ENCODE measurements around the gene TMEM82. TPM values are rescaled to one million over a fixed set of nuclear protein-coding genes. Genes with fewer than 3 reads are reported as not detected.
"Not testable (repeated sequence)": the region's sequence is repeated elsewhere in the genome, so short reads cannot be mapped to it uniquely, and the experiment has no call there.

The TMEM82 gene
- not detected for polyA plus RNA-seq

DNA sequence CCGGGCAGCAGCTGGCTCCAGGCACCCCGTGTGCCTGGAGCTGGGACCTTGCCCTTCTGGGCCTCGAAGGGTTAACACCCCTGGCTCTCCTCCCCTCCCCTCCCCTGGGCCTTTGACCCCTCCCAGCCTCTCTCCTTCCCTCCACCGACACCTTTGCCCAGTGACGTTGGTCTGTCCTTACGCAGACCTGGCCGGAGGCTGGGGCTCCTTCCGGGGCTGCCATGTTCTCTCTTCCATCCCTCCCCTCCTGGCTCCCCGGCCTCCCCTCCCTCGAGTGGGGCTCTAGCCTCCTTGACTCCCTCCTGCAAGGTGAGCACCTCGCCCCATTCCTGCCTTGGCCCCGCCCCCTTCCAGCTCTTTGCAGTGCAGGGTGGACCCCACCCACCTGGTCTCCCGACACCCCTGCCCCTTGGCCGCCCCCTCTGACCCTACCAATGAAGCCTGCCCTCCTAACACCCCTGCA is at the start of gene TMEM82:
Gene TMEM82 (plus strand): TSS at position 161 of the 463 bp plus-strand sequence. CDS start 61 bp downstream, at position 222.
- Histone ChIP-seq H3K36me3 (ENCODE audit: control insufficient read depth in 2 of 2, insufficient read depth in 2 of 2, low read length in 1 of 2) (no peaks in the 10 kb centered on the region), H3K27ac (ENCODE audit: low read depth in 2 of 2, low read length in 1 of 2) (peak within 1 kb of the TSS in 1 of 2 donors; percentile 45), H3K9me3 (ENCODE audit: control insufficient read depth in 2 of 2, insufficient read depth in 1 of 2, low read depth in 1 of 2, low read length in 1 of 2) (no peaks in the 10 kb centered on the region), H3K4me3 (ENCODE audit: low read depth in 1 of 2, low read length in 2 of 2) (no peak within 1 kb of the TSS), H3K27me3 (ENCODE audit: control insufficient read depth in 1 of 2, insufficient read depth in 2 of 2, low read length in 2 of 2) (no peaks in the 10 kb centered on the region), H3K4me1 (ENCODE audit: control insufficient read depth in 2 of 2, insufficient read depth in 2 of 2, low read length in 1 of 2) (peaks cover 6 to 9% of the 10 kb centered on the region in 2 donors)
- 32 to 40% methylated on average over 14 of the region's 14 CpGs for WGBS, 2 donors

- 79 to 86% methylated on average over 5 of the region's 5 CpGs for WGBS, 2 donors
- peaks cover 0 to 3% of the 10 kb centered on the region in 2 donors for H3K4me1 ChIP-seq (ENCODE audit: control insufficient read depth in 2 of 2, insufficient read depth in 2 of 2, low read length in 1 of 2)
- H3K27me3 ChIP-seq (ENCODE audit: control insufficient read depth in 1 of 2, insufficient read depth in 2 of 2, low read length in 2 of 2) = no peaks in the 10 kb centered on the region
- H3K4me3 ChIP-seq (ENCODE audit: low read depth in 1 of 2, low read length in 2 of 2) = no peak overlapping the region
- no peaks in the 10 kb centered on the region for H3K9me3 ChIP-seq (ENCODE audit: control insufficient read depth in 2 of 2, insufficient read depth in 1 of 2, low read depth in 1 of 2, low read length in 1 of 2)
- H3K27ac ChIP-seq (ENCODE audit: low read depth in 2 of 2, low read length in 1 of 2) = no peak overlapping the region
- H3K36me3 ChIP-seq (ENCODE audit: control insufficient read depth in 2 of 2, insufficient read depth in 2 of 2, low read length in 1 of 2) = peaks cover 3 to 5% of the 10 kb centered on the region in 2 donors
These were observed 48.9 kb upstream of the TMEM82 start for GRCh38 chr1:15693371-15693770.

DNA sequence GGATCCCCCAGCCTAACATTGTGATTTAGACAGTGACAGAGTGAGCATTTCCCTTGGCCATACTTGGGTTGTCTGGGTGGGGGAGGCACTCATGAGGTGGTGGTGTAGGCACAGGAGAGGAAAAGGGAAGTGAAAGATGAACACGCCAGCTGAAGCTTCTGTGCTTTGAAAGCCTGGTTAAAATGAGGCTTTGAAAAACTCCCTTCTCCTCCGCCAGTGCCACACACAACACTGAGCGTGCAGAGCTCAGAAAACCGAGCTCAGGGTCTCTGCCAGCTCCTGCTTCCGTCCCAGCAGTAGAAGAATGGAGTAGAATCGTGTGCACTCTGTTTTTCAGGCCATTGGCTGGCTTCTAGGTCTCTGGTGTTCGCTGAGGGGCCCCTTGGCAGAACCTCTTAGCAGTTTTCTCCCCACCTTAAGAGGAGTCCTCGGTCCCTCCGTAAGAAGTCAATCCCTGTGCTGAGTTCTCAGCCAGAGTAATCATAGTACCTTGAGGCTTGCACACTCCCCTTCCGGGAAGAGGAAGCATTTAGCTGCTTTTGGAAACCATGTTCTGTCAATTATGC is 45.3 kb upstream of the TMEM82 start:
- H3K36me3 ChIP-seq (ENCODE audit: control insufficient read depth in 2 of 2, insufficient read depth in 2 of 2, low read length in 1 of 2) = peaks cover 3 to 4% of the 10 kb centered on the region in 2 donors
- no peaks in the 10 kb centered on the region for H3K9me3 ChIP-seq (ENCODE audit: control insufficient read depth in 2 of 2, insufficient read depth in 1 of 2, low read depth in 1 of 2, low read length in 1 of 2)
- 59 to 67% methylated on average over 10 of the region's 10 CpGs for WGBS, 2 donors
- peak overlapping the region; percentile 34 to 58 for H3K27ac ChIP-seq (ENCODE audit: low read depth in 2 of 2, low read length in 1 of 2)
- peaks cover 0 to 3% of the 10 kb centered on the region in 2 donors for H3K4me1 ChIP-seq (ENCODE audit: control insufficient read depth in 2 of 2, insufficient read depth in 2 of 2, low read length in 1 of 2)
- no peaks in the 10 kb centered on the region for H3K27me3 ChIP-seq (ENCODE audit: control insufficient read depth in 1 of 2, insufficient read depth in 2 of 2, low read length in 2 of 2)
- H3K4me3 ChIP-seq (ENCODE audit: low read depth in 1 of 2, low read length in 2 of 2) = no peak overlapping the region

DNA sequence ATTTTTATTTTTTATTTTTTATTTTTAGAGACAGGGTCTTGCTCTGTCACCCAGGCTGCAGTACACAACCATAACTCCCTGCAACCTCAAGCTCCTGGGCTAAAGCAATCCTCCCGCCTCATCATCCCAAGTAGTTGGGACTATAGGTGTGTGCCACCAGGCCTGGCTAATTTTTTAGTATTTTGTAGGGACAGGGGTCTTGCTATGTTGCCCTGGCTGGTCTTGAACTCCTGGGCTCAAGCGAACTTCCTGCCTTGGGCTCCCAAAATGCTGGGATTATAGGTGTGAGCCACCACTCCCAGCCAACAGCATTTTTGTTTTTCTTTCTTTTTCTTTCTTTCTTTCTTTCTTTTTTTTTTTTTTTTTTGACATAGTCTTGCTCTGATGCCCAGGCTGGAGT is 44.1 kb upstream of the TMEM82 start:
- Histone ChIP-seq H3K4me1 (ENCODE audit: control insufficient read depth in 2 of 2, insufficient read depth in 2 of 2, low read length in 1 of 2) (peaks cover 4 to 6% of the 10 kb centered on the region in 2 donors), H3K4me3 (ENCODE audit: low read depth in 1 of 2, low read length in 2 of 2) (no peak overlapping the region), H3K27ac (ENCODE audit: low read depth in 2 of 2, low read length in 1 of 2) (no peak overlapping the region), H3K27me3 (ENCODE audit: control insufficient read depth in 1 of 2, insufficient read depth in 2 of 2, low read length in 2 of 2) (no peaks in the 10 kb centered on the region), H3K36me3 (ENCODE audit: control insufficient read depth in 2 of 2, insufficient read depth in 2 of 2, low read length in 1 of 2) (peaks cover 3 to 4% of the 10 kb centered on the region in 2 donors), H3K9me3 (ENCODE audit: control insufficient read depth in 2 of 2, insufficient read depth in 1 of 2, low read depth in 1 of 2, low read length in 1 of 2) (no peaks in the 10 kb centered on the region)
- WGBS, 2 donors = 97% methylated on average over 2 of the region's 2 CpGs

- not testable (repeated sequence) for H3K27me3 ChIP-seq (ENCODE audit: control insufficient read depth in 1 of 2, insufficient read depth in 2 of 2, low read length in 2 of 2); H3K9me3 ChIP-seq (ENCODE audit: control insufficient read depth in 2 of 2, insufficient read depth in 1 of 2, low read depth in 1 of 2, low read length in 1 of 2); H3K4me1 ChIP-seq (ENCODE audit: control insufficient read depth in 2 of 2, insufficient read depth in 2 of 2, low read length in 1 of 2); H3K36me3 ChIP-seq (ENCODE audit: control insufficient read depth in 2 of 2, insufficient read depth in 2 of 2, low read length in 1 of 2); H3K27ac ChIP-seq (ENCODE audit: low read depth in 2 of 2, low read length in 1 of 2); H3K4me3 ChIP-seq (ENCODE audit: low read depth in 1 of 2, low read length in 2 of 2)
- WGBS, 2 donors = 94 to 96% methylated on average over 4 of the region's 4 CpGs
These were observed 43.0 kb upstream of the TMEM82 start for GRCh38 chr1:15699321-15699720.

- no peaks in the 10 kb centered on the region for H3K9me3 ChIP-seq (ENCODE audit: control insufficient read depth in 2 of 2, insufficient read depth in 1 of 2, low read depth in 1 of 2, low read length in 1 of 2)
- no peak overlapping the region for H3K4me3 ChIP-seq (ENCODE audit: low read depth in 1 of 2, low read length in 2 of 2)
- no peaks in the 10 kb centered on the region for H3K27me3 ChIP-seq (ENCODE audit: control insufficient read depth in 1 of 2, insufficient read depth in 2 of 2, low read length in 2 of 2)
- peaks cover 3 to 4% of the 10 kb centered on the region in 2 donors for H3K36me3 ChIP-seq (ENCODE audit: control insufficient read depth in 2 of 2, insufficient read depth in 2 of 2, low read length in 1 of 2)
- H3K27ac ChIP-seq (ENCODE audit: low read depth in 2 of 2, low read length in 1 of 2) = no peak overlapping the region
- 78% methylated on average over 6 of the region's 6 CpGs for WGBS, 2 donors
- H3K4me1 ChIP-seq (ENCODE audit: control insufficient read depth in 2 of 2, insufficient read depth in 2 of 2, low read length in 1 of 2) = peaks cover 10 to 13% of the 10 kb centered on the region in 2 donors
These were observed 41.8 kb upstream of the TMEM82 start for GRCh38 chr1:15700508-15700907.

DNA sequence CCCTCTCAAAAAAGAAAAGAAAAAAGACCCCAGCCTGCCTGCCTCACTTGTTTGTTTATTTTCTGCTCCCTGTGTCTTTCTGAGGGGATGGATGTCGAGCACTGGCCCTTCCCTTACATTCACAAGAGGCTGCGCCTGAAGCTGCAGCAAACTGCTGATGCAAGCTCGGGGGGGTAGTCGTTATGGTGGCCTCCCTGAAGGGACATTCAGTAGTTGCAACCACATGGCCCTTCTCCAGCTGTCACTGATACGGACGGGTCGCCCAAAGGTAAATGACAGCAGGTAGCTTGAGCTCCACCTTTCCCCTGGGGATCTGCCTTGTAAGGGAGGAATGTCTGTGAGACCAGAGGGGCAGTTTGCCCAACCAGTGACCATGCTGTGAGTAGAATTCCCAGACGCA is 40.5 kb upstream of the TMEM82 start:
- Histone ChIP-seq H3K36me3 (ENCODE audit: control insufficient read depth in 2 of 2, insufficient read depth in 2 of 2, low read length in 1 of 2) (peaks cover under 1 to 3% of the 10 kb centered on the region in 2 donors), H3K4me3 (ENCODE audit: low read depth in 1 of 2, low read length in 2 of 2) (no peak overlapping the region), H3K27ac (ENCODE audit: low read depth in 2 of 2, low read length in 1 of 2) (peak overlapping the region in 1 of 2 donors; percentile 15), H3K27me3 (ENCODE audit: control insufficient read depth in 1 of 2, insufficient read depth in 2 of 2, low read length in 2 of 2) (no peaks in the 10 kb centered on the region), H3K9me3 (ENCODE audit: control insufficient read depth in 2 of 2, insufficient read depth in 1 of 2, low read depth in 1 of 2, low read length in 1 of 2) (no peaks in the 10 kb centered on the region), H3K4me1 (ENCODE audit: control insufficient read depth in 2 of 2, insufficient read depth in 2 of 2, low read length in 1 of 2) (peaks cover 10 to 13% of the 10 kb centered on the region in 2 donors)
- WGBS, 2 donors = 87 to 89% methylated on average over 8 of the region's 8 CpGs

GRCh38 chr1:15702722-15703550 is 39.4 kb upstream of the TMEM82 start:
- H3K4me1 ChIP-seq (ENCODE audit: control insufficient read depth in 2 of 2, insufficient read depth in 2 of 2, low read length in 1 of 2) = peaks cover 10% of the 10 kb centered on the region in 2 donors
- H3K27ac ChIP-seq (ENCODE audit: low read depth in 2 of 2, low read length in 1 of 2) = peak overlapping the region; percentile 90 to 94
- 52 to 53% methylated on average over 19 of the region's 19 CpGs for WGBS, 2 donors
- peaks cover 0 to 2% of the 10 kb centered on the region in 2 donors for H3K36me3 ChIP-seq (ENCODE audit: control insufficient read depth in 2 of 2, insufficient read depth in 2 of 2, low read length in 1 of 2)
- no peak overlapping the region for H3K4me3 ChIP-seq (ENCODE audit: low read depth in 1 of 2, low read length in 2 of 2)
- no peaks in the 10 kb centered on the region for H3K9me3 ChIP-seq (ENCODE audit: control insufficient read depth in 2 of 2, insufficient read depth in 1 of 2, low read depth in 1 of 2, low read length in 1 of 2)
- no peaks in the 10 kb centered on the region for H3K27me3 ChIP-seq (ENCODE audit: control insufficient read depth in 1 of 2, insufficient read depth in 2 of 2, low read length in 2 of 2)

DNA sequence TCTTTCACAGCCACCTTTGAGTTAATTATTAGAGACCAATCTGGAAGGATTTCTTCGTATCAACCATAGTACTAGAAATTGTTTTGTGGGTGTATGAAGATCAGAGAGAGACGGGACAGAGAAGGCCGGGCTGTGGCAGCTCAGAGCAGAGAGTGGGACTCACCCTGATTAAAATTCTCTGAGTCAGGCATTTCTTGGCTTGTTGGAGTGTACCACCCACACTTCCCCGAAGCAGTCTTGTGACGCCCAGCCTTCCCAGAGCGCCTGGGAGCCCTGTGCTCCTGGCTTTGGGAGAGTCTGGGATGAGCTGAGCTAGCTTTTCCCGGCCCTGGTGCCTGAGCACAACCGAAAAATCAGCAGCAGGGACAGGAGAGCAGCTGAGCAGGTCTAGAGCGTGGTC is 38.7 kb upstream of the TMEM82 start:
- peaks cover 10% of the 10 kb centered on the region in 2 donors for H3K4me1 ChIP-seq (ENCODE audit: control insufficient read depth in 2 of 2, insufficient read depth in 2 of 2, low read length in 1 of 2)
- 18 to 35% methylated on average over 9 of the region's 9 CpGs for WGBS, 2 donors
- peak overlapping the region; percentile 90 to 94 for H3K27ac ChIP-seq (ENCODE audit: low read depth in 2 of 2, low read length in 1 of 2)
- H3K36me3 ChIP-seq (ENCODE audit: control insufficient read depth in 2 of 2, insufficient read depth in 2 of 2, low read length in 1 of 2) = peaks cover 0 to 2% of the 10 kb centered on the region in 2 donors
- H3K9me3 ChIP-seq (ENCODE audit: control insufficient read depth in 2 of 2, insufficient read depth in 1 of 2, low read depth in 1 of 2, low read length in 1 of 2) = no peaks in the 10 kb centered on the region
- no peak overlapping the region for H3K4me3 ChIP-seq (ENCODE audit: low read depth in 1 of 2, low read length in 2 of 2)
- H3K27me3 ChIP-seq (ENCODE audit: control insufficient read depth in 1 of 2, insufficient read depth in 2 of 2, low read length in 2 of 2) = no peaks in the 10 kb centered on the region

All from esophagus (tissue), 2 donors.